AG04450 (cell line): ENCODE data around the gene AK9. TPM values are rescaled to one million over a fixed set of nuclear protein-coding genes. Genes with fewer than 3 reads are reported as not detected.

Experiments
- CTCF ChIA-PET: fragments of 300-600, 350-600 bp; formaldehyde crosslinking; extraction: SDS; loops from one replicate; lab custom pipeline; 2022; ENCODE audit warnings: antibody characterized with exemption, inconsistent platforms; lab: Charles Lee
- POLR2A ChIA-PET: fragments of 350-600 bp; formaldehyde crosslinking; extraction: SDS; loops from one replicate; lab custom pipeline; 2021; ENCODE audit warnings: antibody characterized with exemption, inconsistent platforms; lab: Yijun Ruan, JAX
- DNase-seq: peaks from one replicate; pipeline ENCODE4 v3.0.0-alpha.2; 2011; ENCODE audit warnings: low read depth, low spot score
- H3K27ac ChIP-seq: one replicate; pipeline ENCODE4 v1.5.1; 2012; ENCODE audit warnings: low read depth, low read length, control low read depth
- H3K27me3 ChIP-seq: one replicate; pipeline ENCODE4 v1.6.0; 2012; ENCODE audit warnings: low read length; ENCODE audit not compliant: control insufficient read depth, insufficient read depth
- H3K4me3 ChIP-seq: 2 replicates; pipeline ENCODE4 v1.5.1; 2011; ENCODE audit warnings: mild to moderate bottlenecking, low read depth, low read length, control low read depth
- H3K9me3 ChIP-seq: 2 replicates; pipeline ENCODE4 v1.5.1; 2012; ENCODE audit warnings: low read length; ENCODE audit not compliant: control insufficient read depth, insufficient read depth
- polyA plus RNA-seq: library from polyadenylated mRNA; depleted of rRNA; stranded (reverse); fragments of >200 nt; gene quantifications from 2 replicates; pipeline ENCODE4 v1.2.3, GENCODE V29; 2011
- TF ChIP-seq, protein P1 (sequence below): IDR thresholded peaks from 2 replicates; pipeline ENCODE4 v1.5.1; 2011; ENCODE audit warnings: low read depth, low read length, control low read depth, inconsistent platforms

AK9 gene
- polyA plus RNA-seq, 1 experiment: 3.6 TPM

DNA sequence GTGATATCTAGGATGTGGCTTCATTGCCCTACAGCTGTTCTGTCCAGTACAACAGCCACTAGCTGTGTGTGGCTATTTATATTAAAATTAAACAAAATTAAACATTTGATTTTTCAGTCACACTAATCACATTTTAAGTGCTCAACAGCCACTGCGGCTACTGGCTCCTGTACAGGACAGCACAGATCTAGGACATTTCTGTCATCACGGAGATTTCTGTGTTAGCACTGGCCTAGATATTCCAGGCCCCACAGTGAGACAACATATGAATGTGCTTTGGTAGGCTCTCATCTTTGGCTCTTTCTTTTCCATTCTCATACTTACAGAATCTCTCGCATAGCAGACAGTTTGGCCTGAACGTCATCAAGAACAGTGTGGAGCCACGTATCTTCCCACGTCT is 159.6 kb downstream of the AK9 start:
- Histone ChIP-seq H3K27ac (no peak overlapping the region), H3K4me3 (no peak overlapping the region), H3K27me3 (peaks cover 2% of the 10 kb centered on the region), H3K9me3 (no peaks in the 10 kb centered on the region)
- TF ChIP-seq, protein P1, sequence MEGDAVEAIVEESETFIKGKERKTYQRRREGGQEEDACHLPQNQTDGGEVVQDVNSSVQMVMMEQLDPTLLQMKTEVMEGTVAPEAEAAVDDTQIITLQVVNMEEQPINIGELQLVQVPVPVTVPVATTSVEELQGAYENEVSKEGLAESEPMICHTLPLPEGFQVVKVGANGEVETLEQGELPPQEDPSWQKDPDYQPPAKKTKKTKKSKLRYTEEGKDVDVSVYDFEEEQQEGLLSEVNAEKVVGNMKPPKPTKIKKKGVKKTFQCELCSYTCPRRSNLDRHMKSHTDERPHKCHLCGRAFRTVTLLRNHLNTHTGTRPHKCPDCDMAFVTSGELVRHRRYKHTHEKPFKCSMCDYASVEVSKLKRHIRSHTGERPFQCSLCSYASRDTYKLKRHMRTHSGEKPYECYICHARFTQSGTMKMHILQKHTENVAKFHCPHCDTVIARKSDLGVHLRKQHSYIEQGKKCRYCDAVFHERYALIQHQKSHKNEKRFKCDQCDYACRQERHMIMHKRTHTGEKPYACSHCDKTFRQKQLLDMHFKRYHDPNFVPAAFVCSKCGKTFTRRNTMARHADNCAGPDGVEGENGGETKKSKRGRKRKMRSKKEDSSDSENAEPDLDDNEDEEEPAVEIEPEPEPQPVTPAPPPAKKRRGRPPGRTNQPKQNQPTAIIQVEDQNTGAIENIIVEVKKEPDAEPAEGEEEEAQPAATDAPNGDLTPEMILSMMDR: no peak
- ChIA-PET CTCF (interaction anchor here (1.2 kb wide), 1 partner anchor 508 kb away, joined by 5 read pairs; no protein-coding TSS in a partner anchor), POLR2A (no interaction called here)
- no peak for DNase-seq

DNA sequence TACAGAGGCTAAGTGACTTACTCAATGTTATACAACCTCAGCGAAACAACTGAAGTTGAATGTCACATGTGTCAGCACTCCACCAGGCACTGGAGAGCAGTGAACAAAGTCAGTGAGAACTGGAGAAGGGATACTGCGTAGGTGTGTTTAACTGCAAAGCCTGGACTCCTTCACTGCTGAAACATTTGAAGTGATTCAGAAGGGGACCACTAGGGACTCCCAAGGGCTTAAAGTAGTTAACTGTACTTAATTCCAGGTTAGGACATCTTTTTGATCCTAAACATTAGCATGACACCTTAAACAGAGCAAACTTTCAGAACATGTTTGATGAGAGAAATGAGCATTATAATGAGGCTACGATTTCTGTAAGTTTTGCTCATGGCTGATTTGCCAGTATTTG is 163.0 kb downstream of the AK9 start:
- TF ChIP-seq, protein P1: peak; percentile 49
- no peak for DNase-seq
- no peak overlapping the region for H3K4me3 ChIP-seq
- peaks cover 2% of the 10 kb centered on the region for H3K27me3 ChIP-seq
- ChIA-PET CTCF (interaction anchor here (0.7 to 3.4 kb wide), 8 partner anchors 72 to 864 kb away, joined by 3 to 45 read pairs (median 4); no protein-coding TSS in a partner anchor), POLR2A (no interaction called here)
- no peak overlapping the region for H3K27ac ChIP-seq
- H3K9me3 ChIP-seq: no peaks in the 10 kb centered on the region

DNA sequence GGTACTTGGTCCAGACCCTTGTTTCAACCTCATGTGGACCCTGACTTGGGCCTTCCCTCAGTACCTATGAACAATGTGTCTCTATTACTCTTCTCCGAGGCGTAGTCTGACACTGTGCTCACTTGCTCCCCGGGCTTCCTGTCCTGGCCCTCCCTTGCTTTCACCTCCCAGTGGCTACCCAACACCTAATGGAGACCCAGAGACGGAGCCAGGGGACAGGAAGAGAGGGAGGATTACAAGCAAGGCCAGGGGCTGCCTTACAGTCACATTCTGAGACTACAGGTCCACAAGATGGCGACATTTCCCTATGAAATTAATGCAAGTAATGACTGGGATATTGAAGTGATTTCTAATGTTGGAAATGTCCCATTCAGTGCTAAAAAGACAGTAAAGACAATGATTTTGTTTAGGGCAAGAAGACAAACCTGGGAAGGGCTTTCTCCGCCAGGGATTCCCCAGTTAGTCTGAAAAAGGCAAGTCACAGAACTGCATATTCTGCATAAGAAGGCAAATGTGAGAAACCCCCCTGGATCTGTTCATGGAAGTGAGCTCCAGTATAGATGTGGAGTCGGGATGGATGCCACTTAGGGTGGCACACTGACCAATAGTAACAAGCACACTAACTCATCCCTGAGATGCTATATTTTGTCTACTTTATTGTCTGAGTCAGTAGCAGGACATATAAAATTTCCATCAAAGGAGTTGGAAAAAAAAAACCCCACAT is 163.9 kb downstream of the AK9 start:
- ChIA-PET POLR2A (no interaction called here), CTCF (interaction anchor here (0.7 to 3.4 kb wide), 9 partner anchors 9 to 865 kb away, joined by 3 to 45 read pairs (median 5); no protein-coding TSS in a partner anchor)
- Histone ChIP-seq H3K4me3 (no peak overlapping the region), H3K27ac (no peak overlapping the region), H3K9me3 (no peaks in the 10 kb centered on the region), H3K27me3 (peaks cover 2% of the 10 kb centered on the region)
- TF ChIP-seq, protein P1: peak; percentile 68
- peak; percentile 23 for DNase-seq

DNA sequence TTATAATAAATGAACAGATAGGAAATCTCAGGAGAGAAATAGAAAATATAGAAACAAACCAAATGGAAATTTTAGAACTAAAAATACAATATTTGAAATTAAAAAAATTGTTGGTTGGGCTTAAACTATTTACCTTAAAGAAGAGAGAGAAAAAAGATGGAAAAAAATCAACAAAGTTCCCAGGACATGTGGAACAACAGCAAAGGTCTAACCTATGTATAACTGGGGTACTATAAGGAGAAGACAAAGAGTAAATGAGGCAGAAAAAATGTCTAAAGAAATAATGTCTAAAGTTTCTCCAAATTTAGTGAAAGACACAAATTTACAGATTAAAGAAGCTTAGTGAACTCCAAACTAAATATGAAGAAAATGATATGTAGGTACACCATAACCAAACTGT is 166.9 kb downstream of the AK9 start:
- CTCF ChIA-PET: interaction anchor here (2.5 kb wide), 1 partner anchor 515 kb away, joined by 16 read pairs; no protein-coding TSS in a partner anchor
- H3K27ac ChIP-seq: no peak overlapping the region
- POLR2A ChIA-PET: no interaction called here
- H3K4me3 ChIP-seq: no peak overlapping the region
- H3K9me3 ChIP-seq: no peaks in the 10 kb centered on the region
- no peak for DNase-seq
- TF ChIP-seq, protein P1: no peak
- H3K27me3 ChIP-seq: no peaks in the 10 kb centered on the region

DNA sequence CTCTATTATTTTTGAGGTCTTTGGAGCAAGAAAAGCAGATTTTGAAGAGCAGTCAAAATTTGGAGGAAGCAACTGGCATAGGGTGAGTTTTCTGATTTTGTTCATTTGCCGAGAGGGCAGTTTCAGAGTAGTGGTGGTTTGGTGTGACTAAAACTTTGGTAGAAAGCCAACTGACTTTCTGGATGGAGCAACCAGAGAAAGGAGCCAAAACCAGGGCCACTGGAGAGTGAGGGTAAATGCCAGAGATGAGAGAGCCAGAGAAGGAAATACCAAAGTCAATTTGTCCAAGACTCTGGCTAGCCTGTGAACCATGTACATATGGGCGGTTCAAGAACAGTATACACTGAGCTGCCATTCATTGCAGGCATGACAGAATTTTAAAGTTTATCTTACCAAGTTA is 167.5 kb downstream of the AK9 start:
- no peak overlapping the region for H3K27ac ChIP-seq
- TF ChIP-seq, protein P1: no peak
- no peaks in the 10 kb centered on the region for H3K27me3 ChIP-seq
- H3K9me3 ChIP-seq: no peaks in the 10 kb centered on the region
- POLR2A ChIA-PET: no interaction called here
- CTCF ChIA-PET: no interaction called here
- no peak overlapping the region for H3K4me3 ChIP-seq
- no peak for DNase-seq
